NK-92 (cell line): ENCODE data around the gene LAMA1.
"Not testable (repeated sequence)": the region's sequence is repeated elsewhere in the genome, so short reads cannot be mapped to it uniquely, and the experiment has no call there.

Source experiments
- DNase-seq: peaks from one replicate; lab custom pipeline; 2025; ENCODE audit not compliant: unreplicated experiment; lab: John Stamatoyannopoulos, UW

The LAMA1 gene, protein sequence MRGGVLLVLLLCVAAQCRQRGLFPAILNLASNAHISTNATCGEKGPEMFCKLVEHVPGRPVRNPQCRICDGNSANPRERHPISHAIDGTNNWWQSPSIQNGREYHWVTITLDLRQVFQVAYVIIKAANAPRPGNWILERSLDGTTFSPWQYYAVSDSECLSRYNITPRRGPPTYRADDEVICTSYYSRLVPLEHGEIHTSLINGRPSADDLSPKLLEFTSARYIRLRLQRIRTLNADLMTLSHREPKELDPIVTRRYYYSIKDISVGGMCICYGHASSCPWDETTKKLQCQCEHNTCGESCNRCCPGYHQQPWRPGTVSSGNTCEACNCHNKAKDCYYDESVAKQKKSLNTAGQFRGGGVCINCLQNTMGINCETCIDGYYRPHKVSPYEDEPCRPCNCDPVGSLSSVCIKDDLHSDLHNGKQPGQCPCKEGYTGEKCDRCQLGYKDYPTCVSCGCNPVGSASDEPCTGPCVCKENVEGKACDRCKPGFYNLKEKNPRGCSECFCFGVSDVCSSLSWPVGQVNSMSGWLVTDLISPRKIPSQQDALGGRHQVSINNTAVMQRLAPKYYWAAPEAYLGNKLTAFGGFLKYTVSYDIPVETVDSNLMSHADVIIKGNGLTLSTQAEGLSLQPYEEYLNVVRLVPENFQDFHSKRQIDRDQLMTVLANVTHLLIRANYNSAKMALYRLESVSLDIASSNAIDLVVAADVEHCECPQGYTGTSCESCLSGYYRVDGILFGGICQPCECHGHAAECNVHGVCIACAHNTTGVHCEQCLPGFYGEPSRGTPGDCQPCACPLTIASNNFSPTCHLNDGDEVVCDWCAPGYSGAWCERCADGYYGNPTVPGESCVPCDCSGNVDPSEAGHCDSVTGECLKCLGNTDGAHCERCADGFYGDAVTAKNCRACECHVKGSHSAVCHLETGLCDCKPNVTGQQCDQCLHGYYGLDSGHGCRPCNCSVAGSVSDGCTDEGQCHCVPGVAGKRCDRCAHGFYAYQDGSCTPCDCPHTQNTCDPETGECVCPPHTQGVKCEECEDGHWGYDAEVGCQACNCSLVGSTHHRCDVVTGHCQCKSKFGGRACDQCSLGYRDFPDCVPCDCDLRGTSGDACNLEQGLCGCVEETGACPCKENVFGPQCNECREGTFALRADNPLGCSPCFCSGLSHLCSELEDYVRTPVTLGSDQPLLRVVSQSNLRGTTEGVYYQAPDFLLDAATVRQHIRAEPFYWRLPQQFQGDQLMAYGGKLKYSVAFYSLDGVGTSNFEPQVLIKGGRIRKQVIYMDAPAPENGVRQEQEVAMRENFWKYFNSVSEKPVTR (N-terminal part only)

DNA sequence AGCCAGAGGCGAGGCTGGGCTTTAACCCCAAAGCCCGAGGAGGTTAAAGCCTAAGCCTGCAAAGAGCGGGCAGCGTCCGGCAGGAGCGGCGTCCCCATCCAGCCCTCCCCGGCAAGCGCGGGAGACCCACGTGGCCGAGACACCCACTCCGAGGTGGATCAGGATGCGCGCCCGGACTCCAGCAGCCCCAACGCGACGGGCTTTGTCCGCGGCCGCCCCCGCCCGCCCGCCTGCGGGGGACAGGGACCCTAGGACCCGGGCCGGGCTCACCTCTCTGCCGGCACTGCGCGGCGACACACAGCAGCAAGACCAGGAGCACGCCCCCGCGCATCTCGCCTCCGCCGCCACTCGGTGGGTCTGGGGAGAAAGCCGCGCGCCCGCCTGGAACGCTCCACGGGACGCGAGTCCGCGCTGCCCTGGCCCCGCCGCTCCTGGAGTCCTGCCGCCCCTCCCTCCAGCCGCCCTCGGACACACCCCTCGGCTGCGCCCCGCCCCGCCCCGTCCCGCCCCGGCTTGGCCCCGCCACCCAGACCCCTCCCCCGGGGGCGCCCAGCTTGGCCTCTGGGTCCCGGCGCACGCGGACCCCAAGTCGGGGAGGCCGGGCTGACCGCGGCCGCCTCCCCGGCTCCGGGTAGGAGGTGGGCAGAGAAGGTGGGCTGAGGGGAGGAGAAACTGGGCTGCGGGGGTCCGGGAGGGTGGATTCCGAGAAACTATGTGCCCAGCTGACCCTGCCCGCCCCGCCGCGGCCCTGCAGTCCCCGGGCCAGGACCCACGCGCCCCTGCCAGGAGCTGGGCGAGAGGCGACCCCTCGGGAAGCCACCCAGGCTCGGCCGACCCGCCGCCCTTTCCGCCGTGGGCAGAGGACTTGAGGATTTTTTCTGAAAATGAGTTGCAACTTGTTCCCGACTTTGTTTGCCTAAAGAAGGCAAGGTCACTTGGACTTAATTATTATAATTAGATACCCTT, at the start of gene LAMA1:
LAMA1 (minus strand) TSS at position 408 of the 966 bp plus-strand sequence; CDS start at position 331, 77 bp downstream.
- DNase-seq = no peak

DNA sequence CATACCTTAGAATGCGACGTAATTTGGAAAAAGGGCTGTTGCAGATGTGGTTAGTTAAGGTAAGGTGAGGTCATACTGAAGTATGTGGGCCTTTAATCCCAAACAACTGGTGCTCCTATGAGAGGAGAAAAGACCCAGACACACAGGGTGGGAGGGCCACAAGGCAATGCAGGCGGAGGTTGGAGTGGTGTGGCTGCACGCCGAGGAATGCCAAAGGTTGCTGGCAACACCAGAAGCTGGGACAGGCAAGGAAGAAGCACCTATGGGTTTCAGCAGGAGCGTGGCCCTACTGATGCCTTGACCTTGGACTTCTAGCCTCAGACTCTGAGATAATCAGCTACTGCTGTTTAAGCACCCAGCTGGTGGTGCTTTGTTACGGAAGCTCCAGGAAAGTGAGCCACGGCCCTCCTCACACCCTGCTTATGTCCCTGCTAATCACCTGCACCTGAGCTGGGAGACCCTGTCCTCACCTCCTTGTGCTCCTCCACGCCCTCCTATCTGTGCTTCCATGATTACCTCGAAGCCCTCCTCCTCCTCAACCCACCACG, 48.3 kb upstream of the LAMA1 start:
- no peak for DNase-seq

DNA sequence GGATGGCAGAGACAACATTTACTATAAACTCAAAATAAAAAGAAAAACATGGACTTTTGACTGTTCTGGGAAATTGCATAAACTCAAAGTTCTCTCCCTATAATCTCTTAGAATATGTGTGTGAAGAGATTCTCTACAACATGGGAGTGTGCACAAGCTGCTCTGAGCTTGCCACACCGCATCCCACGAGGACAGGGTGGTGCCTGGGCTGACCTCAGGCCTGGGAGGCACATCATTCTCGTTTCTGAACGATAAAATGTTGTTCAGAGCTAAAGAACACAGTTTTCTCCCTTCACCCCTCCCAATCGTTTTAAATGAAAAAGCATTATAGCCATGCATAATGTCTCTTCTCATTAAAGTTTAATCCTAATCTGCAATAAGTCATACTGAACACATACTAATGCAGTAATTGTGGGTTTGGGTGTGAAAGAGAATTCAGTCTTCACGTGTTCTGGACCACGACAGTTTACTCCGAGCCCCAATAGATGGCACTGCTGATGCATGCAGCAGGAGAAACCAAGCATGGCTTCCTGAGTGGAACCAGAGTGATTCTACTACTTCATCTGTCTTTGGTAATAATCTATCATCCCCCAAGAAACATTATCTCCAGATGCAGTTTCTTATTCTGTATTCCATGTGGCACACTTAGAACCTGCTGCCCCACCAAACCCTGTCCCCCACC, 46.9 kb upstream of the LAMA1 start:
- DNase-seq = no peak

DNA sequence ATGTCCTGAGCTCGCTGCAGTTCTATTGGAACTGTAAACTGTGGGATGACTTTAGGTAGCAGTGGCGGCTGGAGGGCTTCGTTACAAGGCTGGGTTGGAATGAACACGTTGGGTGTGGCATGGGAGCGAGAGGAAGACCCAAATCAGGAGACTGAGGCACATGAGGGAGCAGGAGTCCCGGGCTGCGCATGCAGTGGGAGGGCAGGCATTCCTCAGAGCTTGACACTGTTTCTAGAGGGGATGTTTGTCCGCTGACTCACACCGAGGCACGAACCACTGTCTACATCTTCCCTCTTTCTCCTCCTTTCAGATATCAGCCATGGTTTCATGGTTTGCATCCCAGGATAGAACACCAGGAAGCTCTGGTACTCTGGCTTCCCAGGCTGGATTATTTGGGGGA, 40.6 kb upstream of the LAMA1 start:
- DNase-seq = no peak

DNA sequence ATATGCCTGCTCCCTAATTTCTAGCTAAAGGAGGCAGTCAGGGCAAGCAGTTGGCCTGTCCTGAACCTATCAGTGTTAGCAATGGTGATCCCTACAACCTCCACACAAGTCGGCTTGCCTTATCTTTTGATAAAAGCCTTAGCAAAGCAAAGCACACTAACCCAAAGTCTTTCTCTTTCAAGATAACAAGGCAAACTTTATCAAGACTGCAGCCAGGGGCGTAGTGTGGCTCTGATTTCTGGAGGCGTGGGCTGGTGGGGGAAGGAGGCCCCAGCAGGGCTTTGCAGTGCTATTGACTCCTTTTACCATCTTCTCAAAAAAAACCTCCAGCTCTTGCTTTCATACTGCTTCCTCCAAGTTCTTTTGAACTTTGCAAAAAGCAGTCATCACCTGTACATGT, 40.2 kb upstream of the LAMA1 start:
- no peak for DNase-seq

DNA sequence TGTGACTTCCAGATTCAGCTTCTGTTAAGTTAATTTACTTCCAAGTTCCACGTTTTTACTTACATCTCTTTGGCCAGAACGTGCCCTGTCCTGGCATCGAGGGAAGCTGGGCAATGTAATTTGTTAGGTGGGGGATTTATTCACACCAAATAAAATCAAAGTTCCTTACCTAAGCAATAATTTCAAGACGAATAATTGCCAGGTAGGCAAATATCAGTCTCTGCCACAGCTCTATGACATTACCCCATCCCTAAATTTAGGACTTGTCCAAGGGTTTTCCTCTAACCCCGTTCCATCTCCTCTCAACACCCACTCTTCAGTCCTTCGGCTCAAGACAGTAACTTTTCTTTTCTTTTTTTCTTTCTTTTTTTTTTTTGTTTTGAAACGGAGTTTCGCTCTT, 38.3 kb upstream of the LAMA1 start:
- no peak for DNase-seq

DNA sequence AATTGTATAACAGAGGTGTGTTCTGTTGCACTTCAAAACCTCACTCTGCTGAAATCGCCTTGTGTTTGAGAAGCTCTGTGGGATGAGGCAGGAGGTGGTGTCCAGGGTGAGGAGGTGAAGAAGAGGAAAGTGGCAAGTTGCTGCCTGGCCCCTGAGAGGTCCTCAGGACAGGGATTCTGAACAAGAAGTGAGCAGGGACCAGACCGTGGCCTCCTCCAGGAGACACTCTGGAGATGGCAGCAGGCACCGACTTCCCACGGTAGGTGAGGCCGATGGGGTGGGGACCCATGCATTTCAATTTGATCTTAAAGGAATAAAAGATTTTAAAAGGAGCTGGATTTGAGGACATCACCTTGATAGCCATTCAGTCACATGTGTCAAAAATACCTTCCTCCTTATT, 37.5 kb upstream of the LAMA1 start:
- DNase-seq = no peak

DNA sequence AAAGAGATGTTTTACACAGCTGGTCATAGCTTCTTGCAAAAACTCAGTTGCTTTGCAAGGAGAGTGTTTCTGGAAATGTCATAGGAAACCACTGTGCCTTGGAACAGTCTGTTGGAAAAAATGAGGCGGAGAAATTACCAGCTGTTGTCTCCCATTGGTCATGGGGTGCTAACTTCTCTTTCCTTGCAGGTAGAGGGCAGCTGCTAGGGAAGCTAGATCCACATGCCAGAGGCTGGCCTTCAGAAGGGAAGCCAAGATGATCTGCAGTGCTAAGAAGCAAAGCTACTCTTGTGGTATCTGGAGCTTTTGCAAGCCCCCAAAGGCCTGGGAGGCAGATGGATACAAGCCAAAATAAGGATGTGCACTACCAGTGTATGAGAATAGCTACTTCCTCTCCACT, 34.8 kb upstream of the LAMA1 start:
- no peak for DNase-seq

DNA sequence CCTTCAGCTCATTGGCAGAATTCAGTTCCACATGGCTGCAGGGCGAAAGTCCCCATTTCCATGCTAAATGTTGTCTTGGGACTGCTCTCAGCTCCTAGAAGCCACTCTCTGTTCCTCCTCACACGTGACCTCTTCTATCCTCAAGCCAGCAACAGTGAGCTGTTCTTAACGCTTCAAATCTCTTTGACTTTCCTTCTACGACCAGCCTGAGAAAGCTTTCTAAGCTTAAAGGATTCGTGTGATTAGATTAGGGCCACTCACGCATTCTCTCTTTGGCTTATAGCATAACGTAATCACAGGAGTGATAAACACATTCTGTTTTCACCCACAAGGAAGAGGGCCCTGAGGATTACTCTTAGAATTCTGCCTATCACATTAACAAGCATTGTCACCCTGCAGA, 29.8 kb upstream of the LAMA1 start:
- no peak for DNase-seq

DNA sequence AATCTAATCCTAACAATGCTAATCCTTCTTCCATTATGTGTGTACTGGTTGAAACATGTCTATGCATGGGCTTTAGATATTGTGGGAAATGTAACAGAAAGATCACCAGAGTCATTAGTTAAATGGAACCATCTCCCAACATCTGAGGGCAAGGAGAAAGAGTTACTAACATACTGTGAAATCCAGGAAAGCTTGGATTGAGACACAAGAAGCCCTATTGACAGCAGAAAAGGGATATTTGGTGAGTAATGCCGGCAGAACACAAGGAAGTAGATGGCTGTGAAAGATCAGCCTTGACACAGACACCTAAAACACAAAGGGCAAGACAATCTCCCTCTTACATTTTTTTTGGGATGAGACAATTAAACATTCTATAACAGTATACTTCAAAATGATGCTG, 28.5 kb upstream of the LAMA1 start:
- DNase-seq = no peak

DNA sequence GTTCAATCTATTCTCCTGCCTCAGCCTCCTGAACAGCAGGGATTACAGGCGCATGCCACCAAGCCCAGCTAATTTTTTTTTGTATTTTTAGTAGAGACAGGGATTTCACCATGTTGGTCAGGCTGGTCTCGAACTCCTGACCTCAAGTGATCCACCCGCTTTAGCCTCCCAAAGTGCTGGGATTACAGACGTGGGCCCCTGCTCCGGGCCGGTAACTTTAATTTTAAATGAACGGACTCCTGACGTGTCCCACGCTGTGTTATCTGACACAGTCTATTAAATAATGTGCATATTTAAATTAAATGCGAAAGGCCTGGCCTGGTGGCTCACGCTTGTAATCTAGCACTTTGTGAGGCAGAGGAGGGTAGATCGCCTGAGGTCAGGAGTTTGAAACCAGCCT, 27.3 kb upstream of the LAMA1 start:
- not testable (repeated sequence) for DNase-seq

DNA sequence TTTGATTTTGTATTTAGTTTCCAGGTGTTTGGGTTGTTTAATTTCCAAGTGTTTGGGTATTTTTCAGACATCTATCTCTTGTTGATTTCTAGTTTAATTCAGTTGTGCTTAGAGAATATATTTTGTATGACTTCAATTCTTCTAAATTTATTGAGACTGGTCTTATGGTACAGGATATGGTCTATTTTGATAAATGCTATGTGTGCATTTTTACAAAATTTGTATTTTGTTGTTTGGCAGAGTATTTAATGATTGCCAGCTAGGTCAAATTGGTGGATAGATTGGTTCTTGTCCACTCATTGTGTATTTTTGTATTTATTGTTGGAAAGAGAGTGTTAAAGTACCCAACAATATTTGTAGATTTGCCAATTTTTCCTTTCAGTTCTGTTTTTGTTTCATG, 23.7 kb upstream of the LAMA1 start:
- no peak for DNase-seq

DNA sequence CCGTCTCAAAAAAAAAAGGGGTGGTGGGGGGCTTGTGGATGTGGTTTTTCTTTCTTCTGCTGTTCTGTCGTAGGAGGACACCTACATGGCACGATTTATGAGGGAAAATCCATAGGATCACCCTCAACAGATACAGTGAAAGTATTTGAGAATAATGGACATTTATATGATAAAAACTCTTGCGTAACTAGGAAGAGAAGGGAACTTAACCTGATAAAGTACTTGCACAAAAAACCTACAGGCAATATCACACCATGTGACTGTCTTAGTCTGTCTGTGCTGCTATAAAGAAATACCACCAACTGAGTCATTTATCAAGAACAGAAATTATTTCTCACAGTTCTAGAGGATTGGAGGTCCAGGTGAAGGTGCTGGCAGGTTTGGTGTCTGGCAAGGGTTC, 21.8 kb upstream of the LAMA1 start:
- no peak for DNase-seq

DNA sequence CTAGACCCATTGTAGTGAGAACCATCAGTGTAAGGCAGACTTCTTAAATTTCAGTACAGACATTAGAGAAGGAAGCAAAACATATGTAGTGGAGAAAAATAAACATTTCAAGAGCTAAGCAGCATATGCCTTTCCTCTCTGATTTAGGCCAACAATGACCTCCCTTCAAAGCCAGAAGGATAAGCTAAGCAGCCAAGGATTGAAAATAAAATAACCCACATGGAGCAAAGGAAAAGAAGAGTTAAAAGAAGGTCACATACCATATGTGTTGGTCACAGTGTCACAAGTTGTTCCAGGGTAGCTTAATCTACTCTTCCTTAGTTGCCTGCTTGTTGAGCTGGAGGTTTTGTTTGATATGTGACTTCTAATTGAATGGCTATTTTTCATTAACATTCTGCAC, 15.6 kb upstream of the LAMA1 start:
- DNase-seq = no peak

DNA sequence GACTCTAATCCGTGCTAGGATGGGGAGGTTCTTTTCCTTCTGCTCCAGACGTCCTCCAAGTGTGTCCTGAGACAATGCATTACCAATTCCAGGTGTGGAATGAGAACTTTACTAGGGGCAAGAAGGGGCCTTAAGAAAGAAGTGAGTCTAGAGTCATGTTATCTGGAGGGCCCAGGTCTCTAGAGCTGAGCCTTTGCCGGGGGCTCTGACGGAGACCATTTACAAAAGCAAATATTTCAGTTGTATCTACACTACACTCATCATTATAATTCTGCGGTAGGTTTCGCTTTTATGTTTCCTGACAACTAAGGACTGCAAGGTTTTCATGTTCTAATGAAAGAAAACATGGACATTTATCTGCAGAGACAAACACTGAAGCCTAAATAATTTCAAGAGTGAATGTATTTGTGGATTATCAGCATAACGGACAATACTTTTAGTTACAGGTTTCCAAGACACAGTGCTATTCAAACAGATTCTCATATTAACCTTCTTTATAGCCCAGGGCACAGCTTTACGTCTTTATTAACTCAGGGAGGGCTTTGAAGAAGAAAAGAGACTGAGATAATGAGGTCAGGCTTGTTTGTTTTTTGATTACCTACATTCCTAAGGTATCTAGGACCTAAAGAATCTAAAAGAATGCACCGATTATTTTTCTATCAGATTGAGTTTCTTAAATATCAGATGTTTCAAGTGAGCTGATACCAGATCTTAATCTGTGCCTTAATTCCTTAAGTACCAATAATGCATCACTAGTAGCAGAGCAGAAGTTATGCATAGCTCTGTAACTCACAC, 15.0 kb upstream of the LAMA1 start:
- DNase-seq = no peak

DNA sequence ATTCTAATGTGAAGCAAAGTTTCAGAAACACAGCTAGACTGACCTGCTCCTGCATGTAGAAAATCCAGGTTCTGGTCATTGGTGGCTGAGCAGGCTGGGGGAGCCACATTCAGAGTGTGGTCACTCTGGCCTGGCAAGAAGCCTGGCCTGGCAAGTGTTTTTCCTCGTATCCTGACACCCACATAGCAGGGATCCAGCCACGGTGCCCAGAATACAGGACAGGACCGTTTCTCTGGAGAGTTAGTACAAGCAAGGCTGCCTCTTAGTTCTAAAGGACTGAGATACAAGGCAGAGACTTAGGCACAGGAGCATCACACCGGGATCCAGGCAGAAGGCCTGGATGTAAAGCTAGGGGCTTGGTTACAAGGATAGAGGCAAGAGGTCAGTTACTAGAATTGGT, 4.8 kb upstream of the LAMA1 start:
- DNase-seq = no peak

DNA sequence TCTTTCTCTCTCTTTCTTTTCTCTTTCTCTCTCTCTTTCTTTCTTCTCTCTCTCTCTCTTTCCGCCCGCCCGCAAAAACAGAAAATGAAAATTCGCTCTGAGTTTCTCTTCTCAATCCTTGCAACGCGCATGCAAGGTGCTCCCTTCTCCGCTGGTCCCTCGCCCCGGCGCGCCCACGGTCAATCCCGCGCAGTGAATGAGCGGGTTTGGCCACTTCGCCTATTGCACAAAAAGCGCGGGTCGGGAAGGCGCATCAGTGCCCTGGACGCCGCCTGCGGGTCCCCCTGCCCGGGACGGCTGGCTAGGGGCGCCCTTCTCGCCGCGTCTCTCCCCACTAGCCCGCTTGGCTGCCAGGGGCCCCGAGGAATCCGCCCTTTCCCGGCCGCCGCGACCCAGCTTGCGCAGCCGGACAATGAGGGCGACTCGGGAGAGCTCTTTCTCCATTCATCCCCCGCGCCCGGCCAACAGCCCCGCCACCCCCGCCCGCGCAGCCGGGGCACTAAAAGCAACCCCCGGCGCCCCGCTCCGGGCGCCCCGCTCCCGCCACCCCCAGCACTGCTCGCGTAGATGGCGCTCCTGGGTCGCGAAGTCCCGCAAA, 706 bp downstream of the LAMA1 start:
- DNase-seq = no peak
